GM21737 (cell line): ENCODE measurements around the gene MPHOSPH8.
"Not testable (repeated sequence)": the region's sequence is repeated elsewhere in the genome, so short reads cannot be mapped to it uniquely, and the experiment has no call there.

ENCODE experiments used
- ATAC-seq: cut with Tn5 transposase; IDR thresholded peaks from one replicate; pipeline ENCODE4 v1.9.1; 2021; ENCODE audit warnings: mild to moderate bottlenecking, moderate library complexity; ENCODE audit not compliant: unreplicated experiment

The MPHOSPH8 gene

GRCh38 chr13:19676168-19676567, 42.7 kb downstream of the MPHOSPH8 start:
- no peak for ATAC-seq

GRCh38 chr13:19680751-19681150, 47.3 kb downstream of the MPHOSPH8 start:
- no peak for ATAC-seq

GRCh38 chr13:19681517-19681916, 48.1 kb downstream of the MPHOSPH8 start:
- no peak for ATAC-seq

GRCh38 chr13:19685034-19685433, 51.6 kb downstream of the MPHOSPH8 start:
- no peak for ATAC-seq

GRCh38 chr13:19685437-19685836, 52.0 kb downstream of the MPHOSPH8 start:
- no peak for ATAC-seq

- ATAC-seq, result not testable (repeated sequence)
Measured at GRCh38 chr13:19691447-19691846, 58.0 kb downstream of the MPHOSPH8 start.

GRCh38 chr13:19695428-19695827, 62.0 kb downstream of the MPHOSPH8 start:
- no peak for ATAC-seq

GRCh38 chr13:19695829-19696228, 62.4 kb downstream of the MPHOSPH8 start:
- no peak for ATAC-seq

- ATAC-seq, result not testable (repeated sequence)
Measured at GRCh38 chr13:19700963-19701362, 67.5 kb downstream of the MPHOSPH8 start.

- ATAC-seq, result not testable (repeated sequence)
Measured at GRCh38 chr13:19701619-19702018, 68.2 kb downstream of the MPHOSPH8 start.

- ATAC-seq, result not testable (repeated sequence)
Measured at GRCh38 chr13:19704256-19704655, 70.8 kb downstream of the MPHOSPH8 start.

GRCh38 chr13:19709039-19709438, 75.6 kb downstream of the MPHOSPH8 start:
- not testable (repeated sequence) for ATAC-seq

GRCh38 chr13:19709782-19710181, 76.3 kb downstream of the MPHOSPH8 start:
- not testable (repeated sequence) for ATAC-seq

- ATAC-seq, result no peak
Measured at GRCh38 chr13:19713186-19713965, 79.9 kb downstream of the MPHOSPH8 start.

GRCh38 chr13:19720039-19720438, 86.6 kb downstream of the MPHOSPH8 start:
- ATAC-seq, result no peak
